Measurements from ENCODE around the gene SPATA31A1. TPM values are rescaled to one million over a fixed set of nuclear protein-coding genes. Genes with fewer than 3 reads are reported as not detected.
"Not testable (repeated sequence)": the region's sequence is repeated elsewhere in the genome, so short reads cannot be mapped to it uniquely, and the experiment has no call there.

SPATA31A1 gene
- total RNA-seq = not detected in 2 replicates

- not testable (repeated sequence) for DNase-seq (ENCODE audit: low read depth); H3K4me3 ChIP-seq (ENCODE audit: low read depth, low read length); H3K27me3 ChIP-seq (ENCODE audit: control insufficient read depth, insufficient read depth, low read length); H3K36me3 ChIP-seq (ENCODE audit: control insufficient read depth, insufficient read depth, low read length)
These were observed at the start of gene SPATA31A1 for GRCh38 chr9:39355369-39355768. SPATA31A1 (plus strand) TSS chr9:39355669; CDS start chr9:39355731, 62 bp downstream.

GRCh38 chr9:39407261-39408204, 52.1 kb downstream of the SPATA31A1 start:
- H3K36me3 ChIP-seq (ENCODE audit: control insufficient read depth, insufficient read depth, low read length); DNase-seq (ENCODE audit: low read depth); H3K27me3 ChIP-seq (ENCODE audit: control insufficient read depth, insufficient read depth, low read length); H3K4me3 ChIP-seq (ENCODE audit: low read depth, low read length): not testable (repeated sequence)

- H3K27me3 ChIP-seq (ENCODE audit: control insufficient read depth, insufficient read depth, low read length); H3K36me3 ChIP-seq (ENCODE audit: control insufficient read depth, insufficient read depth, low read length); DNase-seq (ENCODE audit: low read depth); H3K4me3 ChIP-seq (ENCODE audit: low read depth, low read length): not testable (repeated sequence)
These were observed 55.9 kb downstream of the SPATA31A1 start for GRCh38 chr9:39411254-39411940.

Other genes with a start within 250 kb of the SPATA31A1 start
- 2.5 and 2.8 TPM in 2 replicates for gene CNTNAP3, start 67.5 kb upstream of the SPATA31A1 start, total RNA-seq